Measurements from ENCODE around the gene LPCAT1. TPM values are rescaled to one million over a fixed set of nuclear protein-coding genes. Genes with fewer than 3 reads are reported as not detected.

Gene LPCAT1
- total RNA-seq, 1 donor from 2014 or later, result 25.3 TPM

- DNase-seq (ENCODE audit: low read depth) (no peak), FAIRE-seq (no peak)
- no peaks in the 10 kb centered on the region for H3K27me3 ChIP-seq (ENCODE audit: control insufficient read depth, insufficient read depth, low read length)
- no peak overlapping the region for H3K4me3 ChIP-seq (ENCODE audit: low read depth, low read length)
- TF ChIP-seq CTCF (IDR thresholded peaks at IDR 0.05; ENCODE audit: insufficient read depth, low read length, severe bottlenecking), result no peak
- H3K36me3 ChIP-seq (ENCODE audit: control insufficient read depth, insufficient read depth, low read length), result no peaks in the 10 kb centered on the region
Observed at GRCh38 chr5:1418921-1419280, 104.9 kb downstream of the LPCAT1 start.

- no peaks in the 10 kb centered on the region for H3K36me3 ChIP-seq (ENCODE audit: control insufficient read depth, insufficient read depth, low read length)
- no peak for DNase-seq (ENCODE audit: low read depth)
- no peaks in the 10 kb centered on the region for H3K27me3 ChIP-seq (ENCODE audit: control insufficient read depth, insufficient read depth, low read length)
- no peak for FAIRE-seq
- H3K4me3 ChIP-seq (ENCODE audit: low read depth, low read length), result no peak overlapping the region
- TF ChIP-seq CTCF (IDR thresholded peaks at IDR 0.05; ENCODE audit: insufficient read depth, low read length, severe bottlenecking), result no peak
Observed at GRCh38 chr5:1418238-1418920, 105.4 kb downstream of the LPCAT1 start.

- Histone ChIP-seq H3K4me3 (ENCODE audit: low read depth, low read length) (no peak overlapping the region), H3K36me3 (ENCODE audit: control insufficient read depth, insufficient read depth, low read length) (no peaks in the 10 kb centered on the region), H3K27me3 (ENCODE audit: control insufficient read depth, insufficient read depth, low read length) (no peaks in the 10 kb centered on the region)
- TF ChIP-seq CTCF (IDR thresholded peaks at IDR 0.05; ENCODE audit: insufficient read depth, low read length, severe bottlenecking), result no peak
- DNase-seq (ENCODE audit: low read depth), result no peak
- FAIRE-seq, result no peak
Observed at GRCh38 chr5:1417586-1418225, 106.1 kb downstream of the LPCAT1 start.

- no peak overlapping the region for H3K4me3 ChIP-seq (ENCODE audit: low read depth, low read length)
- no peaks in the 10 kb centered on the region for H3K36me3 ChIP-seq (ENCODE audit: control insufficient read depth, insufficient read depth, low read length)
- H3K27me3 ChIP-seq (ENCODE audit: control insufficient read depth, insufficient read depth, low read length), result no peaks in the 10 kb centered on the region
- no peak for DNase-seq (ENCODE audit: low read depth)
- TF ChIP-seq CTCF (IDR thresholded peaks at IDR 0.05; ENCODE audit: insufficient read depth, low read length, severe bottlenecking), result no peak
- no peak for FAIRE-seq
Observed at GRCh38 chr5:1416856-1417469, 106.8 kb downstream of the LPCAT1 start.

- no peak for FAIRE-seq
- no peaks in the 10 kb centered on the region for H3K27me3 ChIP-seq (ENCODE audit: control insufficient read depth, insufficient read depth, low read length)
- DNase-seq (ENCODE audit: low read depth), result no peak
- TF ChIP-seq CTCF (IDR thresholded peaks at IDR 0.05; ENCODE audit: insufficient read depth, low read length, severe bottlenecking), result no peak
- no peak overlapping the region for H3K4me3 ChIP-seq (ENCODE audit: low read depth, low read length)
- no peaks in the 10 kb centered on the region for H3K36me3 ChIP-seq (ENCODE audit: control insufficient read depth, insufficient read depth, low read length)
Observed at GRCh38 chr5:1415626-1416360, 108.0 kb downstream of the LPCAT1 start.

Measured in bronchial epithelial cell (primary cell).